Measurements from ENCODE around the gene C9orf40. TPM values are rescaled to one million over a fixed set of nuclear protein-coding genes. Genes with fewer than 3 reads are reported as not detected.

The C9orf40 gene
- total RNA-seq, 2 experiments from 2014 or later = 3.0 TPM

DNA sequence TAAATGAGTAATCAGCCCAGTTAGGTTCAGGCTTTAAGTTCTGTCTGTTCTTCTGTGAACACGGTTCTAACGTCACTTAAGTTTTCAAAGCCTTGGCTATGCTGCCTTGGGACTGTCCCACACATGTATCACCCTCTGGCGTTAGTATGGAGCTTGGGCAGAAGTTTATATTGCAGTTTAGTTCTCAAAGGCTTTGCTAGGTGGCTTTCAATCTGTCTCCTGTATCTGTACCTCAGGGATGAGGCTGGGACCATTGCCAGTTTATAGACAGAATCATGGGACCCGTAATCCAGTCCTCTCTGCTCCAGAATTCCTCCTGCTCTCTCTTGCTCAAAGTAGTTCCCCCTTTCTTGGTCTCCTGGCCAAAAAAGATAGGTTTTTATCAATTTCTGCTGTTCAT is 12.1 kb downstream of the C9orf40 start:
- H3K27me3 Mint-ChIP-seq = no peaks in the 10 kb centered on the region
- no peak overlapping the region for H3K27ac ChIP-seq (ENCODE audit: low read depth in 1 of 2, low read length in 2 of 2)
- H3K36me3 Mint-ChIP-seq (ENCODE audit: low read depth) = no peaks in the 10 kb centered on the region
- H3K4me1 ChIP-seq (ENCODE audit: insufficient read depth, low read length) = peaks cover 4% of the 10 kb centered on the region
- no peak for TF ChIP-seq CTCF (IDR thresholded peaks at IDR 0.05)
- POLR2A ChIA-PET = no interaction called here
- H3K9me3 ChIP-seq (ENCODE audit: control insufficient read depth in 1 of 2, insufficient read depth in 1 of 2, low read length in 2 of 2) = no peaks in the 10 kb centered on the region
- DNase-seq = no peak
- intact Hi-C loops (cut with DNase I, micrococcal nuclease) = no loop called here
- H3K4me3 Mint-ChIP-seq = no peak overlapping the region
- peaks cover 4% of the 10 kb centered on the region for H3K4me1 Mint-ChIP-seq (ENCODE audit: low read depth)
- H3K27me3 ChIP-seq (ENCODE audit: control insufficient read depth in 1 of 2, insufficient read depth in 2 of 2, low read length in 2 of 2) = no peaks in the 10 kb centered on the region
- H3K36me3 ChIP-seq (ENCODE audit: insufficient read depth, low read length) = no peaks in the 10 kb centered on the region
- H3K27ac Mint-ChIP-seq = no peak overlapping the region
- H3K9me3 Mint-ChIP-seq = no peaks in the 10 kb centered on the region
- ATAC-seq (ENCODE audit: poor library complexity) = no peak
- H3K4me3 ChIP-seq (ENCODE audit: low read length) = no peak overlapping the region
- CTCF ChIA-PET = no interaction called here

DNA sequence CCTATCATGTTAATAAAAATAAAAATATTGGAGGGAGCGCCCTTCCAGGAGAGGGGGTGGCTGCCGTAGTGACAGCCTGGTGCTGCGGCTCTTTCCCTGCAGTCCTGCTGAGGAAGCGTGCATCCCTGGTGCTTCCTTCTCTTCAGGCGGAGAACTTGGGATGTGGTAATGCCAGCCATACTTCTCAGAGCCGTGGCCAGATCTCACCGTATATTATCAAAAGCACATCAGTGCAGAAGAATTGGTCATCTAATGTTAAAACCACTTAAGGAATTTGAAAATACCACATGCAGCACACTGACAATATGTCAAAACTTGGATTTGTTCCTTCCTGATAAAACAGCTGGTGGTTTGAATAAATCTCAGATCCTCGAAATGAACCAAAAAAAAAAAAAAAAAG is 17.7 kb downstream of the C9orf40 start:
- H3K27me3 Mint-ChIP-seq = peaks cover 12% of the 10 kb centered on the region
- ATAC-seq (ENCODE audit: poor library complexity) (no peak), DNase-seq (no peak)
- Histone ChIP-seq H3K36me3 (ENCODE audit: insufficient read depth, low read length) (no peaks in the 10 kb centered on the region), H3K27me3 (ENCODE audit: control insufficient read depth in 1 of 2, insufficient read depth in 2 of 2, low read length in 2 of 2) (no peaks in the 10 kb centered on the region), H3K9me3 (ENCODE audit: control insufficient read depth in 1 of 2, insufficient read depth in 1 of 2, low read length in 2 of 2) (peaks cover 0 to 13% of the 10 kb centered on the region in 2 experiments), H3K4me3 (ENCODE audit: low read length) (no peak overlapping the region), H3K4me1 (ENCODE audit: insufficient read depth, low read length) (no peaks in the 10 kb centered on the region), H3K27ac (ENCODE audit: low read depth in 1 of 2, low read length in 2 of 2) (no peak overlapping the region)
- POLR2A ChIA-PET = no interaction called here
- no peak for TF ChIP-seq CTCF (IDR thresholded peaks at IDR 0.05)
- CTCF ChIA-PET = no interaction called here
- no peaks in the 10 kb centered on the region for H3K9me3 Mint-ChIP-seq
- no peak overlapping the region for H3K27ac Mint-ChIP-seq
- no peaks in the 10 kb centered on the region for H3K36me3 Mint-ChIP-seq (ENCODE audit: low read depth)
- intact Hi-C loops (cut with DNase I, micrococcal nuclease) = no loop called here
- H3K4me3 Mint-ChIP-seq = no peak overlapping the region
- no peaks in the 10 kb centered on the region for H3K4me1 Mint-ChIP-seq (ENCODE audit: low read depth)

- Histone ChIP-seq H3K4me1 (ENCODE audit: insufficient read depth, low read length) (no peaks in the 10 kb centered on the region), H3K9me3 (ENCODE audit: control insufficient read depth in 1 of 2, insufficient read depth in 1 of 2, low read length in 2 of 2) (no peaks in the 10 kb centered on the region), H3K36me3 (ENCODE audit: insufficient read depth, low read length) (no peaks in the 10 kb centered on the region), H3K27ac (ENCODE audit: low read depth in 1 of 2, low read length in 2 of 2) (no peak overlapping the region), H3K27me3 (ENCODE audit: control insufficient read depth in 1 of 2, insufficient read depth in 2 of 2, low read length in 2 of 2) (no peaks in the 10 kb centered on the region), H3K4me3 (ENCODE audit: low read length) (no peak overlapping the region)
- Mint-ChIP-seq H3K4me1 (ENCODE audit: low read depth) (no peaks in the 10 kb centered on the region), H3K9me3 (no peaks in the 10 kb centered on the region), H3K27ac (no peak overlapping the region), H3K36me3 (ENCODE audit: low read depth) (no peaks in the 10 kb centered on the region), H3K27me3 (peaks cover 2% of the 10 kb centered on the region), H3K4me3 (no peak overlapping the region)
- intact Hi-C loops (cut with DNase I, micrococcal nuclease) = no loop called here
- POLR2A ChIA-PET = no interaction called here
- CTCF ChIA-PET = no interaction called here
- no peak for TF ChIP-seq CTCF (IDR thresholded peaks at IDR 0.05)
- DNase-seq (no peak), ATAC-seq (ENCODE audit: poor library complexity) (no peak)
Measured at GRCh38 chr9:74921737-74922136, 31.0 kb downstream of the C9orf40 start.

All from CD4-positive, alpha-beta T cell (primary cell).